ENCODE data around the gene OGFRL1.

Gene OGFRL1

DNA sequence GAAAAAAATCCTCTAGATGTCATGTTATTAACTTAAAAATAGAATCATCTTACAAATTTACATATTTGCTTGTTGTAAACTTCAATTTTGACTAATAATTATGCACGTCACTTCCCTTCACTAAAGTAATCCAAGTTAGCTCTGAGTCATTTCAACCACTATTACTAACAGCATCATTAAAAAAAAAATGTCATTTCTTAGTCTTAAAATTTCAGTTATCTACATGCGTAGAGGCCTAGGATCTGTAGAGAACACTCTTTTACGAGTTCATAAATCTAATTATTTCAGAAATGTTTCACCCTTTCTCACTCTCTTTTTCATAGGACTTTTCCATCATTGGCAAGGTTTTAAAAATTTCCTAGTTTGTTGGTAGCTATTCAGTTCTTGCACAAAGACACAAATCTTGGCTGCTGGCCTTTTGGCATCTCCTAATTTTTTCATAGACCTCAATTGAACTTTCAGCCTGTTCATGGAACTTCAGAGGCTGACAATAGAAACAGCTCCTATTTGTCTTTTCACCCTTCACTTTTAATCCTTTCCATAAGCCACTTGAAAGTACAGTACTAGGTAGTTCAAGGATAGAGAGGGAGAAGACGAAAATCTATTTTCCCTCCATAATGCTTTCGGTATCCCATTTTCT, 61.5 kb downstream of the OGFRL1 start:
- no peak overlapping the region for H3K9ac ChIP-seq (ENCODE audit: low read length)
- H3K9me3 ChIP-seq (ENCODE audit: control insufficient read depth, insufficient read depth, low read depth, low read length) = no peaks in the 10 kb centered on the region
- no peak overlapping the region for H3K27ac ChIP-seq (ENCODE audit: low read depth, low read length)
- no peaks in the 10 kb centered on the region for H3K27me3 ChIP-seq (ENCODE audit: control insufficient read depth, insufficient read depth, low read length)
- H3K4me1 ChIP-seq (ENCODE audit: control insufficient read depth, insufficient read depth, low read length) = no peaks in the 10 kb centered on the region
- H3K36me3 ChIP-seq (ENCODE audit: control insufficient read depth, insufficient read depth, low read length) = no peaks in the 10 kb centered on the region
- H3K4me3 ChIP-seq (ENCODE audit: low read depth, low read length) = no peak overlapping the region

GRCh38 chr6:71351190-71351589, 62.6 kb downstream of the OGFRL1 start:
- no peak overlapping the region for H3K4me3 ChIP-seq (ENCODE audit: low read depth, low read length)
- H3K9me3 ChIP-seq (ENCODE audit: control insufficient read depth, insufficient read depth, low read depth, low read length) = no peaks in the 10 kb centered on the region
- no peaks in the 10 kb centered on the region for H3K4me1 ChIP-seq (ENCODE audit: control insufficient read depth, insufficient read depth, low read length)
- H3K27ac ChIP-seq (ENCODE audit: low read depth, low read length) = no peak overlapping the region
- no peaks in the 10 kb centered on the region for H3K27me3 ChIP-seq (ENCODE audit: control insufficient read depth, insufficient read depth, low read length)
- H3K9ac ChIP-seq (ENCODE audit: low read length) = no peak overlapping the region
- H3K36me3 ChIP-seq (ENCODE audit: control insufficient read depth, insufficient read depth, low read length) = no peaks in the 10 kb centered on the region

All from HUES6 (cell line).